GM12872 (cell line): ENCODE measurements around the gene RNF212B.

ENCODE experiments used
- TF ChIP-seq, protein P1 (sequence below): IDR thresholded peaks from 3 replicates; pipeline ENCODE4 v1.5.1; 2011; ENCODE audit warnings: low read depth, mild to moderate bottlenecking, low read length, moderate library complexity; ENCODE audit not compliant: insufficient read depth

The RNF212B gene

GRCh38 chr14:23259426-23259825, 21.7 kb downstream of the RNF212B start:
- TF ChIP-seq, protein P1, sequence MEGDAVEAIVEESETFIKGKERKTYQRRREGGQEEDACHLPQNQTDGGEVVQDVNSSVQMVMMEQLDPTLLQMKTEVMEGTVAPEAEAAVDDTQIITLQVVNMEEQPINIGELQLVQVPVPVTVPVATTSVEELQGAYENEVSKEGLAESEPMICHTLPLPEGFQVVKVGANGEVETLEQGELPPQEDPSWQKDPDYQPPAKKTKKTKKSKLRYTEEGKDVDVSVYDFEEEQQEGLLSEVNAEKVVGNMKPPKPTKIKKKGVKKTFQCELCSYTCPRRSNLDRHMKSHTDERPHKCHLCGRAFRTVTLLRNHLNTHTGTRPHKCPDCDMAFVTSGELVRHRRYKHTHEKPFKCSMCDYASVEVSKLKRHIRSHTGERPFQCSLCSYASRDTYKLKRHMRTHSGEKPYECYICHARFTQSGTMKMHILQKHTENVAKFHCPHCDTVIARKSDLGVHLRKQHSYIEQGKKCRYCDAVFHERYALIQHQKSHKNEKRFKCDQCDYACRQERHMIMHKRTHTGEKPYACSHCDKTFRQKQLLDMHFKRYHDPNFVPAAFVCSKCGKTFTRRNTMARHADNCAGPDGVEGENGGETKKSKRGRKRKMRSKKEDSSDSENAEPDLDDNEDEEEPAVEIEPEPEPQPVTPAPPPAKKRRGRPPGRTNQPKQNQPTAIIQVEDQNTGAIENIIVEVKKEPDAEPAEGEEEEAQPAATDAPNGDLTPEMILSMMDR: no peak

- TF ChIP-seq, protein P1: no peak
Observed at GRCh38 chr14:23269193-23269592, 31.5 kb downstream of the RNF212B start.

- TF ChIP-seq, protein P1: no peak
Observed at GRCh38 chr14:23275412-23275811, 37.7 kb downstream of the RNF212B start.

- TF ChIP-seq, protein P1: no peak
Observed at GRCh38 chr14:23277189-23277588, 39.5 kb downstream of the RNF212B start.

GRCh38 chr14:23281247-23281646, 43.5 kb downstream of the RNF212B start:
- TF ChIP-seq, protein P1: no peak

- TF ChIP-seq, protein P1: no peak
Observed at GRCh38 chr14:23284654-23285529, 47.2 kb downstream of the RNF212B start.

DNA sequence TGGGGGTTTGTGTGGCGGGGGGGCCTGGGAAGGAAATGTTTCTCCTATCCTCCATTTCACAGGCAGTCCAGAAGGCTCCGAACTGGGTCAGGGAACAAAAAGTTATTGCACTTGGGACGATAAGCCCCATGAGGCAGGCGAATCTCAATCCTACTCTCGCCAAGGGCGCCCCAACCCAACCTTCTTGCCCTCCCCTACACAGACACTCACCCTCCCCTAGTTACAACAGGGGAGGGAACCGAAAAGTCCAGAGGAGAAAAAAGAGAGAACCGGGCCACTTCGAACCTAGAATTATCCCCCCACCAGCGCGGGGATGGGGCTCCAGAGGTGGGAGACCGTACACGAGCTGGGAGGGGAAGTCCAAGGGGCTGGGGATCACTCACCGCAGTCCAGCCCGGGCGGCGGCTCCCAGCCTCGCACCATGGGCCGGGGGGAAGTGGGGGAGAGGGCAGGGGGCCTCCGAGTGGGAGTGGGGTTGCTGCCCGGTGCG, 47.8 kb downstream of the RNF212B start:
- TF ChIP-seq, protein P1: no peak
